Stimulated activated CD8-positive, alpha-beta memory T cell treated with anti-CD3 and anti-CD28 coated beads, Interleukin-7, amount 100 ng/mL, for 48 hours (primary cell): ENCODE results near the gene GRIK3.

Experiments
- DNase-seq, 2 donors: peaks; one replicate each; pipeline ENCODE4 v3.0.0-alpha.2; 2020; ENCODE audit warnings: low read depth in 1 of 2; ENCODE audit errors: extremely low read depth in 1 of 2

Gene GRIK3

GRCh38 chr1:36835696-36836095, 198.6 kb downstream of the GRIK3 start:
- no peak for DNase-seq

GRCh38 chr1:36835017-36835695, 199.2 kb downstream of the GRIK3 start:
- no peak for DNase-seq

- no peak for DNase-seq
These were observed 199.7 kb downstream of the GRIK3 start for GRCh38 chr1:36834586-36834985.

- DNase-seq: no peak
These were observed 203.0 kb downstream of the GRIK3 start for GRCh38 chr1:36831186-36831810.

- DNase-seq: no peak
These were observed 204.4 kb downstream of the GRIK3 start for GRCh38 chr1:36829961-36830360.

GRCh38 chr1:36829066-36829465, 205.2 kb downstream of the GRIK3 start:
- DNase-seq: no peak

GRCh38 chr1:36825226-36825625, 209.1 kb downstream of the GRIK3 start:
- DNase-seq: no peak

- DNase-seq: no peak
These were observed 209.9 kb downstream of the GRIK3 start for GRCh38 chr1:36824390-36824861.

- no peak for DNase-seq
These were observed 211.7 kb downstream of the GRIK3 start for GRCh38 chr1:36822648-36823047.

- no peak for DNase-seq
These were observed 212.9 kb downstream of the GRIK3 start for GRCh38 chr1:36821386-36821785.

- DNase-seq: no peak
These were observed 215.5 kb downstream of the GRIK3 start for GRCh38 chr1:36818771-36819170.

- DNase-seq: no peak
These were observed 218.0 kb downstream of the GRIK3 start for GRCh38 chr1:36816348-36816747.

- no peak for DNase-seq
These were observed 219.5 kb downstream of the GRIK3 start for GRCh38 chr1:36814774-36815173.

- DNase-seq: no peak
These were observed 220.2 kb downstream of the GRIK3 start for GRCh38 chr1:36814083-36814482.

- DNase-seq: no peak
These were observed 227.1 kb downstream of the GRIK3 start for GRCh38 chr1:36807262-36807661.

GRCh38 chr1:36805979-36806640, 228.2 kb downstream of the GRIK3 start:
- no peak for DNase-seq

- no peak for DNase-seq
These were observed 229.5 kb downstream of the GRIK3 start for GRCh38 chr1:36804669-36805314.

- no peak for DNase-seq
These were observed 230.3 kb downstream of the GRIK3 start for GRCh38 chr1:36803868-36804570.

- no peak for DNase-seq
These were observed 232.3 kb downstream of the GRIK3 start for GRCh38 chr1:36802018-36802417.

- no peak for DNase-seq
These were observed 236.6 kb downstream of the GRIK3 start for GRCh38 chr1:36797761-36798160.

GRCh38 chr1:36796733-36797132, 237.6 kb downstream of the GRIK3 start:
- no peak for DNase-seq
